Measurements from ENCODE around the gene NOTUM. TPM values are rescaled to one million over a fixed set of nuclear protein-coding genes. Genes with fewer than 3 reads are reported as not detected.
A peak's percentile ranks its signal among the peaks of the same experiment; 100 is the strongest.

Gene NOTUM
- total and polyA plus RNA-seq, 2 experiments from 2014 or later: 0.29 to 1.6 TPM

DNA sequence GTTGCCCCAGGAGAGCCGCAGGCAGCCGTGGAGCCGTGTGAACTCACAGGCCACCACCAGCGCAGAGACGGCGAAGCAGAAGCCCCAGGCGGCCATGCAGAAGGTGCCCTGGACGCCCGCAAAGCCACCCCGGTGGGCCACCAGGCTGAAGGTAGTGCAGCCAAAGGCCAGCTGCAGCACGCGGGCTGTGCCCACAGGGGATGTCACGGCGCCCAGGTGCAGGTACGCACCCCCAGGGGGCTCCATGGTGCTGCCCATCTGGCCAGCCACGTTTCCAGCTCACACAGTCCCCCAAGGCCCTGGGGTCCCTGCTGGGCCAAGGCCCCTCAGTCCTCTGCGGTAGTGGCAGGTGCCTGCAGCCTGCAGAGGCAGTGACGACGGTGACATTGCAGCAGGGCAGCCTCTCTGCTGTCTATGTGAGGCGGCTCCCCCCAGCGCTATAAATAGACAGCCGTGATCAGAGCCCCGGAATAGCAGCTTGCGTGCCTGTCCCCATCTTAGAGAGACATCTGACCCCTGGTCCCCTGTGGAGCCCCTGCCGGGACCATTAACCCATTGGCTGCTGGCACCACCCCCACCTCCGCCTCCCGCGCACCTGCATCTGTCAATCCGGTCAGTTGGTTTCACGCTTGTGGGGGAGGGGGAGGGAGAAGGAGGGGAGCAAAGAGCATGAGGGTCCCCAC, 19.4 kb downstream of the NOTUM start:
- peak overlapping the region; percentile 74 for H3K4me2 ChIP-seq
- peak overlapping the region; percentile 52 for H3K4me3 Mint-ChIP-seq
- DNase-seq (ENCODE audit: low spot score): peak; percentile 75

DNA sequence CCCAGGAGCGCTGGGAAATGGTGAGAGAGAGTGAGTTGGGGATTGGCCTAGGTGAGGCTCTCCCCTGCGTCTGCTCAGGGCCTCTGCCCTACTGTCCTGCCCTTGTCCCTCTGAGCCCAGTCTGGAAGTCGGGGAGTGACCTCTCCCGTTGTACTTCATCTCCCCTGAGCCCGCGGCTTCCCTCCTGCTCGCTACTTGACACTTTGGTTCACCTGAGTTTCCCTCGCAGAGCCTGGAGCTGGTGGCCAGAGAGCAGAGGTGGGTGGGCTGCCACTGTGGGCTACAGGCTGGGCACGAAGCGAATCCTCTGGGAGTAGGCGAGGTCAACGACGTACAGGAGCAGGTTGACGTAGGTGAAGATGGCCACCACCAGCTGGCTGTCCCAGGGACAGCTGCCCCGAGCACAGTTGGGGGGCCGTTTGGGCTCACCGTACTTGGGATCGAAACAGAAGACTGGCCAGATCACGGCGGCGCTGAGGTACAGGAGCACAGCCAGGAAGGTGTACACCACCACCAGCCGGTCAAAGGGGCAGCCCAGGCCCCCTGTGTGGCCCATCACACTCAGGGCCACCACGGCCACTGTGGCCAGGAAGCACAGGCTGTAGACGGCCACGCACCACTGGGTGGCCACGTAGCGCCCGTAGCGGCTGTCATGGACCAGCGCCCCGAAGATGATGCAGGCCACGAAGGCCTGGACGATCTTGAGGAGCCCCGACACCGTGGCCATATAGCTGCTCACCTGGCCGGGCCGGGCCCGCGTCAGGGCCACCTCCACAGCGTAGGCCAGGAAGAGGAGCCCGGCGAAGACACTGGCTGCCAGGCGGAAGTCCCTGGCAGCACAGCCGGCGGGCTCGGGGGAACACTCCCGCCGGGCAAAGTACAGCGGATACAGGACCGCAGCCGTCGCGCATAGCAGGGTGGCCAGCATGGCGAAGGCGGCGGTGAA, 20.2 kb downstream of the NOTUM start:
- 0 out of 2 replicates have a peak overlapping the region, but pooled peaks have one; percentile 83 for H2AFZ ChIP-seq
- Mint-ChIP-seq H3K36me3 (ENCODE audit: low read depth) (peaks cover 8% of the 10 kb centered on the region), H3K4me3 (no peak overlapping the region; the same call in 2 of the 3 replicates), H3K9me3 (no peaks in the 10 kb centered on the region), H3K27me3 (ENCODE audit: insufficient read depth, low read depth, poor library complexity) (peaks cover 35% of the 10 kb centered on the region), H3K27ac (no peak overlapping the region), H3K4me1 (peaks cover 21% of the 10 kb centered on the region)
- peaks cover 15% of the 10 kb centered on the region for H3K4me1 ChIP-seq (ENCODE audit: insufficient read depth)
- no peaks in the 10 kb centered on the region for H3K36me3 ChIP-seq (ENCODE audit: insufficient read depth)
- H3K79me2 ChIP-seq (replicated peaks; ENCODE audit: insufficient read depth): peaks cover 11% of the 10 kb centered on the region; the same call in 1 of the 2 replicates
- no peaks in the 10 kb centered on the region for H4K20me1 ChIP-seq (replicated peaks; ENCODE audit: insufficient read depth)
- peaks cover 4% of the 10 kb centered on the region; the same call in 1 of the 2 replicates for H3K27me3 ChIP-seq (ENCODE audit: insufficient read depth)
- H3K9me2 ChIP-seq (ENCODE audit: insufficient read depth): no peaks in the 10 kb centered on the region
- H3K27ac ChIP-seq (ENCODE audit: low read depth): no peak overlapping the region
- no peak overlapping the region; the same call in 1 of the 2 replicates for H3K4me2 ChIP-seq
- ATAC-seq (no peak), DNase-seq (ENCODE audit: low spot score) (no peak)
- no peak overlapping the region for H3K4me3 ChIP-seq
- peaks cover 10% of the 10 kb centered on the region; the same call in 1 of the 2 replicates for H3F3A ChIP-seq (replicated peaks; ENCODE audit: low read depth)
- no peak for TF ChIP-seq EZH2 (IDR thresholded peaks at IDR 0.05; ENCODE audit: low read depth, unreplicated experiment)
- no peak for TF ChIP-seq EZH2phosphoT487 (IDR thresholded peaks at IDR 0.05; ENCODE audit: unreplicated experiment)
- TF ChIP-seq, protein P1, sequence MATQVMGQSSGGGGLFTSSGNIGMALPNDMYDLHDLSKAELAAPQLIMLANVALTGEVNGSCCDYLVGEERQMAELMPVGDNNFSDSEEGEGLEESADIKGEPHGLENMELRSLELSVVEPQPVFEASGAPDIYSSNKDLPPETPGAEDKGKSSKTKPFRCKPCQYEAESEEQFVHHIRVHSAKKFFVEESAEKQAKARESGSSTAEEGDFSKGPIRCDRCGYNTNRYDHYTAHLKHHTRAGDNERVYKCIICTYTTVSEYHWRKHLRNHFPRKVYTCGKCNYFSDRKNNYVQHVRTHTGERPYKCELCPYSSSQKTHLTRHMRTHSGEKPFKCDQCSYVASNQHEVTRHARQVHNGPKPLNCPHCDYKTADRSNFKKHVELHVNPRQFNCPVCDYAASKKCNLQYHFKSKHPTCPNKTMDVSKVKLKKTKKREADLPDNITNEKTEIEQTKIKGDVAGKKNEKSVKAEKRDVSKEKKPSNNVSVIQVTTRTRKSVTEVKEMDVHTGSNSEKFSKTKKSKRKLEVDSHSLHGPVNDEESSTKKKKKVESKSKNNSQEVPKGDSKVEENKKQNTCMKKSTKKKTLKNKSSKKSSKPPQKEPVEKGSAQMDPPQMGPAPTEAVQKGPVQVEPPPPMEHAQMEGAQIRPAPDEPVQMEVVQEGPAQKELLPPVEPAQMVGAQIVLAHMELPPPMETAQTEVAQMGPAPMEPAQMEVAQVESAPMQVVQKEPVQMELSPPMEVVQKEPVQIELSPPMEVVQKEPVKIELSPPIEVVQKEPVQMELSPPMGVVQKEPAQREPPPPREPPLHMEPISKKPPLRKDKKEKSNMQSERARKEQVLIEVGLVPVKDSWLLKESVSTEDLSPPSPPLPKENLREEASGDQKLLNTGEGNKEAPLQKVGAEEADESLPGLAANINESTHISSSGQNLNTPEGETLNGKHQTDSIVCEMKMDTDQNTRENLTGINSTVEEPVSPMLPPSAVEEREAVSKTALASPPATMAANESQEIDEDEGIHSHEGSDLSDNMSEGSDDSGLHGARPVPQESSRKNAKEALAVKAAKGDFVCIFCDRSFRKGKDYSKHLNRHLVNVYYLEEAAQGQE (IDR thresholded peaks at IDR 0.05; ENCODE audit: unreplicated experiment): no peak

More for the DNA sequence above, 19.4 kb downstream of the NOTUM start:
- Histone ChIP-seq H3K4me3 (peak overlapping the region; percentile 40), H3K36me3 (ENCODE audit: insufficient read depth) (no peaks in the 10 kb centered on the region), H3K27ac (ENCODE audit: low read depth) (no peak overlapping the region), H3F3A (replicated peaks; ENCODE audit: low read depth) (peaks cover 10% of the 10 kb centered on the region; the same call in 1 of the 2 replicates), H3K9me2 (ENCODE audit: insufficient read depth) (no peaks in the 10 kb centered on the region), H3K4me1 (ENCODE audit: insufficient read depth) (peaks cover 15% of the 10 kb centered on the region), H3K27me3 (ENCODE audit: insufficient read depth) (peaks cover 4% of the 10 kb centered on the region; the same call in 1 of the 2 replicates), H4K20me1 (replicated peaks; ENCODE audit: insufficient read depth) (no peaks in the 10 kb centered on the region), H2AFZ (peak overlapping the region; percentile 83), H3K79me2 (replicated peaks; ENCODE audit: insufficient read depth) (peaks cover 3% of the 10 kb centered on the region; the same call in 1 of the 2 replicates)
- TF ChIP-seq ZNF114 (CRISPR knock-in tag; IDR thresholded peaks at IDR 0.05): no peak
- TF ChIP-seq, protein P2, sequence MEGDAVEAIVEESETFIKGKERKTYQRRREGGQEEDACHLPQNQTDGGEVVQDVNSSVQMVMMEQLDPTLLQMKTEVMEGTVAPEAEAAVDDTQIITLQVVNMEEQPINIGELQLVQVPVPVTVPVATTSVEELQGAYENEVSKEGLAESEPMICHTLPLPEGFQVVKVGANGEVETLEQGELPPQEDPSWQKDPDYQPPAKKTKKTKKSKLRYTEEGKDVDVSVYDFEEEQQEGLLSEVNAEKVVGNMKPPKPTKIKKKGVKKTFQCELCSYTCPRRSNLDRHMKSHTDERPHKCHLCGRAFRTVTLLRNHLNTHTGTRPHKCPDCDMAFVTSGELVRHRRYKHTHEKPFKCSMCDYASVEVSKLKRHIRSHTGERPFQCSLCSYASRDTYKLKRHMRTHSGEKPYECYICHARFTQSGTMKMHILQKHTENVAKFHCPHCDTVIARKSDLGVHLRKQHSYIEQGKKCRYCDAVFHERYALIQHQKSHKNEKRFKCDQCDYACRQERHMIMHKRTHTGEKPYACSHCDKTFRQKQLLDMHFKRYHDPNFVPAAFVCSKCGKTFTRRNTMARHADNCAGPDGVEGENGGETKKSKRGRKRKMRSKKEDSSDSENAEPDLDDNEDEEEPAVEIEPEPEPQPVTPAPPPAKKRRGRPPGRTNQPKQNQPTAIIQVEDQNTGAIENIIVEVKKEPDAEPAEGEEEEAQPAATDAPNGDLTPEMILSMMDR (conservative IDR thresholded peaks at IDR 0.05; ENCODE audit: low read depth in 2 of 2): peak in 1 of 2 experiments; percentile 22; a peak in 1 of 4 replicates
- Mint-ChIP-seq H3K27me3 (ENCODE audit: insufficient read depth, low read depth, poor library complexity) (peaks cover 31% of the 10 kb centered on the region), H3K9me3 (no peaks in the 10 kb centered on the region), H3K36me3 (ENCODE audit: low read depth) (peaks cover 2% of the 10 kb centered on the region; the same call in 1 of the 3 replicates), H3K4me1 (peaks cover 15% of the 10 kb centered on the region), H3K27ac (no peak overlapping the region)
- ATAC-seq: peak; percentile 28

Measured in GM23338 (cell line).